B cell (primary cell): ENCODE results near the gene GSE1. TPM values are rescaled to one million over a fixed set of nuclear protein-coding genes. Genes with fewer than 3 reads are reported as not detected.

Source experiments
- ATAC-seq: fragments of 200-7000 bp; cut with Tn5 transposase; one replicate; pipeline ENCODE4 v1.10.0; 2021; ENCODE audit warnings: low read depth, mild to moderate bottlenecking, moderate number of reproducible peaks, moderate library complexity
- CTCF ChIA-PET: fragments of 350-600 bp; sonication (Branson Sonifier 250); formaldehyde crosslinking; loops from one replicate; lab custom pipeline; 2021; ENCODE audit warnings: antibody characterized with exemption, inconsistent platforms; lab: Charles Lee
- POLR2A ChIA-PET: fragments of 350-600 bp; sonication (Branson Sonifier 250); formaldehyde crosslinking; loops from one replicate; lab custom pipeline; 2021; ENCODE audit warnings: antibody characterized with exemption; lab: Charles Lee
- DNase-seq: peaks from one replicate; pipeline ENCODE4 v3.0.0; 2013
- H2AFZ ChIP-seq: 2 replicates; pipeline ENCODE4 v1.6.1; 2012; ENCODE audit warnings: mild to moderate bottlenecking, low read depth, low read length; ENCODE audit not compliant: insufficient read depth, poor library complexity, severe bottlenecking
- H3K27ac ChIP-seq, 2 donors: 1 replicate in 1 of 2; 2 replicates in 1 of 2; pipeline ENCODE4 v1.5.1; 2012 to 2013; ENCODE audit warnings: low read length in 2 of 2, mild to moderate bottlenecking in 2 of 2, moderate library complexity in 1 of 2
- H3K27me3 ChIP-seq, 4 experiments: fragments of 200-600 bp in 1 of 4; sonication (generic) in 1 of 4; replicated peaks in 1 of 4; 1 replicate in 2 of 4; 2 replicates in 2 of 4; pipeline versions ENCODE4 v1.6.1 to v1.7.0; 2013 to 2016; ENCODE audit warnings: low read length in 3 of 4, mild to moderate bottlenecking in 2 of 4, mixed read lengths in 1 of 4, moderate library complexity in 1 of 4; ENCODE audit not compliant: insufficient read depth in 4 of 4, control insufficient read depth in 3 of 4; ENCODE audit errors: control extremely low read depth in 1 of 4
- H3K36me3 ChIP-seq, 2 experiments: replicated peaks in 1 of 2; 1 replicate in 1 of 2; 2 replicates in 1 of 2; pipeline versions ENCODE4 v1.6.1 to v1.7.1; 2013; ENCODE audit warnings: low read length in 1 of 2; ENCODE audit not compliant: insufficient read depth in 2 of 2, control insufficient read depth in 1 of 2; ENCODE audit errors: control extremely low read depth in 1 of 2, extremely low read depth in 1 of 2
- H3K4me1 ChIP-seq, 2 donors: fragments of 200-600 bp in 1 of 2; sonication (generic) in 1 of 2; 1 replicate in 1 of 2; 2 replicates in 1 of 2; pipeline versions ENCODE4 v1.5.1 to v1.6.1; 2013 to 2017; ENCODE audit warnings: low read length in 2 of 2; ENCODE audit not compliant: control insufficient read depth in 2 of 2, insufficient read depth in 2 of 2
- H3K4me2 ChIP-seq: replicated peaks from 2 replicates; pipeline ENCODE3; 2012; ENCODE audit warnings: mild to moderate bottlenecking, low read depth, low read length; ENCODE audit not compliant: poor library complexity, severe bottlenecking
- H3K4me3 ChIP-seq, 5 experiments: fragments of 200-600 bp in 1 of 5; sonication (generic) in 1 of 5; 1 replicate in 3 of 5; 2 replicates in 2 of 5; pipeline versions ENCODE4 v1.5.1 to v1.7.0; 2011 to 2016; ENCODE audit warnings: low read length in 4 of 5, mild to moderate bottlenecking in 4 of 5, low read depth in 2 of 5, control low read depth in 1 of 5, moderate library complexity in 1 of 5; ENCODE audit not compliant: insufficient read depth in 1 of 5; ENCODE audit errors: control extremely low read depth in 1 of 5, extremely low read depth in 1 of 5
- H3K79me2 ChIP-seq: fragments of 200-600 bp; sonication (generic); one replicate; pipeline ENCODE4 v1.6.0; 2016; ENCODE audit warnings: low read length; ENCODE audit not compliant: control insufficient read depth, insufficient read depth
- H3K9ac ChIP-seq: fragments of 200-600 bp; sonication (generic); 2 replicates; pipeline ENCODE4 v1.6.1; 2017; ENCODE audit warnings: mild to moderate bottlenecking, low read length, moderate library complexity
- H3K9me3 ChIP-seq, 3 donors: one replicate each; pipeline versions ENCODE4 v1.6.1 to v1.7.1; 2013; ENCODE audit warnings: low read length in 2 of 3; ENCODE audit not compliant: control insufficient read depth in 2 of 3, insufficient read depth in 1 of 3; ENCODE audit errors: control extremely low read depth in 1 of 3
- H4K20me1 ChIP-seq: 2 replicates; pipeline ENCODE4 v1.6.0; 2012; ENCODE audit warnings: mild to moderate bottlenecking, low read length; ENCODE audit not compliant: insufficient read depth, control insufficient read depth, poor library complexity, severe bottlenecking
- H3K27ac Mint-ChIP-seq: one replicate; pipeline ENCODE4 v1.8.0; 2021; ENCODE audit warnings: mixed read lengths
- H3K27me3 Mint-ChIP-seq: one replicate; pipeline ENCODE4 v1.8.0; 2021; ENCODE audit warnings: mixed read lengths
- H3K4me1 Mint-ChIP-seq: one replicate; pipeline ENCODE4 v1.8.0; 2021; ENCODE audit warnings: mixed read lengths
- H3K4me3 Mint-ChIP-seq: one replicate; pipeline ENCODE4 v1.8.0; 2021; ENCODE audit warnings: mixed read lengths
- H3K9me3 Mint-ChIP-seq: one replicate; pipeline ENCODE4 v1.8.0; 2022; ENCODE audit warnings: mixed read lengths; ENCODE audit not compliant: insufficient read depth
- CTCF ChIP-seq: fragments of 200-600 bp; IDR thresholded peaks from one replicate; pipeline ENCODE4 v1.8.0; 2022; ENCODE audit warnings: antibody characterized with exemption, mild to moderate bottlenecking
- WGBS: methylation state at CpG from one replicate; pipeline ENCODE4 v1.1.5; 2013; ENCODE audit warnings: missing lambda C conversion rate; ENCODE audit not compliant: insufficient coverage; 5-methylcytosine and 5-hydroxymethylcytosine counted together
- intact Hi-C: fragments of 100-400 bp; cut with micrococcal nuclease; formaldehyde crosslinking; loops from one replicate; pipeline ENCODE4 v1.10.0; 2022
- polyA plus RNA-seq: library from polyadenylated mRNA; depleted of rRNA; stranded (reverse); fragments of >200 nt; gene quantifications from 2 replicates; pipeline ENCODE4 v1.2.3, GENCODE V29; 2012
- total RNA-seq, 2 donors: library from RNA; stranded (reverse); fragments of 120-200 nt in 1 of 2; gene quantifications; 1 replicate in 1 of 2; 2 replicates in 1 of 2; pipeline versions ENCODE4 v1.2.3 to v1.2.4, GENCODE V29; 2013 to 2022

The GSE1 gene
- total and polyA plus RNA-seq, 2 donors (not counting 1 experiment from before 2014, with no cell fraction given), result 57.3 to 76.1 TPM

GRCh38 chr16:85573696-85574641 is 39.2 kb upstream of the GSE1 start:
- POLR2A ChIA-PET, result interaction anchor here (0.5 kb wide), 1 partner anchor 50 kb away, joined by 7 read pairs; no protein-coding TSS in a partner anchor
- Histone ChIP-seq H2AFZ (no peak overlapping the region), H3K27me3 (no peaks in the 10 kb centered on the region), H3K4me1 (peaks cover 45 to 47% of the 10 kb centered on the region in 2 donors), H3K9me3 (peaks cover 0 to 16% (median 2%) of the 10 kb centered on the region in 3 donors), H3K27ac (no peak overlapping the region), H4K20me1 (peaks cover 100% of the 10 kb centered on the region), H3K79me2 (peaks cover 100% of the 10 kb centered on the region), H3K36me3 (peaks cover 0 to 6% of the 10 kb centered on the region in 2 experiments), H3K4me2 (no peak overlapping the region), H3K4me3 (no peak overlapping the region), H3K9ac (no peak overlapping the region)
- Mint-ChIP-seq H3K4me3 (no peak overlapping the region), H3K9me3 (no peaks in the 10 kb centered on the region), H3K27me3 (no peaks in the 10 kb centered on the region), H3K27ac (no peak overlapping the region), H3K4me1 (peaks cover 65% of the 10 kb centered on the region)
- TF ChIP-seq CTCF, result no peak
- CTCF ChIA-PET, result interaction anchor here (0.7 to 1.5 kb wide), 4 partner anchors 13 to 45 kb away, joined by 3 to 5 read pairs (median 3); no protein-coding TSS in a partner anchor
- DNase-seq, result no peak
- intact Hi-C loops, result no loop called here
- no peak for ATAC-seq
- 81% methylated on average over 30 of the region's 37 CpGs for WGBS
